M059J (cell line): ENCODE data around the gene ACSBG1. TPM values are rescaled to one million over a fixed set of nuclear protein-coding genes. Genes with fewer than 3 reads are reported as not detected.

Experiments
- DNase-seq: peaks from one replicate; pipeline ENCODE4 v3.0.0-alpha.2; 2012; ENCODE audit warnings: low read depth
- total RNA-seq: library from RNA; depleted of rRNA; stranded (reverse); fragments of >200 nt; shearing (Covaris generic); gene quantifications from 2 replicates; pipeline ENCODE4 v1.2.3, GENCODE V29; 2014; rRNA removed

Gene ACSBG1, protein sequence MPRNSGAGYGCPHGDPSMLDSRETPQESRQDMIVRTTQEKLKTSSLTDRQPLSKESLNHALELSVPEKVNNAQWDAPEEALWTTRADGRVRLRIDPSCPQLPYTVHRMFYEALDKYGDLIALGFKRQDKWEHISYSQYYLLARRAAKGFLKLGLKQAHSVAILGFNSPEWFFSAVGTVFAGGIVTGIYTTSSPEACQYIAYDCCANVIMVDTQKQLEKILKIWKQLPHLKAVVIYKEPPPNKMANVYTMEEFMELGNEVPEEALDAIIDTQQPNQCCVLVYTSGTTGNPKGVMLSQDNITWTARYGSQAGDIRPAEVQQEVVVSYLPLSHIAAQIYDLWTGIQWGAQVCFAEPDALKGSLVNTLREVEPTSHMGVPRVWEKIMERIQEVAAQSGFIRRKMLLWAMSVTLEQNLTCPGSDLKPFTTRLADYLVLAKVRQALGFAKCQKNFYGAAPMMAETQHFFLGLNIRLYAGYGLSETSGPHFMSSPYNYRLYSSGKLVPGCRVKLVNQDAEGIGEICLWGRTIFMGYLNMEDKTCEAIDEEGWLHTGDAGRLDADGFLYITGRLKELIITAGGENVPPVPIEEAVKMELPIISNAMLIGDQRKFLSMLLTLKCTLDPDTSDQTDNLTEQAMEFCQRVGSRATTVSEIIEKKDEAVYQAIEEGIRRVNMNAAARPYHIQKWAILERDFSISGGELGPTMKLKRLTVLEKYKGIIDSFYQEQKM
- total RNA-seq, result not detected in 2 replicates

DNA sequence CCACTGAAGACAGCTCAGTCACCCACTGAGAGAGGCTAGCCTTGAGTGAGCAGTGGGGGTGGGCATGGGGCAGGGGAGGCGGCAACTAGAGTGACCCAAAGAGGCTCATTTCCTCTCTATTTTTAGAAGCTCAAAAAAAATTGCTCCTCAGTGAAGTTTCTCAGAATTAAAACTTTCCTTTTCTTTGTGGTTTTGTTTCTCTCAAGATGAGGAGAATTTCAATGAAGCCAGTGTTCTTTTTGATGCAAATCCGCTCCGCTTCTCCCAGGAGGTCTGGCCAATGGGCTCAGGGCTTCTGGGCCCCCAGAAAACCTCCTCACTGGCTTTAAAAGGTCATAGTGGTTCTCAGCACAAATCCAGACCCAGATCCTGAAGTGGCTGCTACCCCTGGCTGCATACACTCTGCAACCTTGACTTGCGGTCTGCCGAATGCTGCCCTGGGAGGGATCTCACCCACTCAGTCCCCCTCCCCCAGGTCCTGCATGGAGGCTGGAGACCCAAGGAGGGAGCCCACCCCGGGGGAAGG is at the start of gene ACSBG1:
TSS of gene ACSBG1 (minus strand) at position 51 of the 526 bp plus-strand sequence. CDS start 64 bp downstream, outside the sequence.
- no peak for DNase-seq

DNA sequence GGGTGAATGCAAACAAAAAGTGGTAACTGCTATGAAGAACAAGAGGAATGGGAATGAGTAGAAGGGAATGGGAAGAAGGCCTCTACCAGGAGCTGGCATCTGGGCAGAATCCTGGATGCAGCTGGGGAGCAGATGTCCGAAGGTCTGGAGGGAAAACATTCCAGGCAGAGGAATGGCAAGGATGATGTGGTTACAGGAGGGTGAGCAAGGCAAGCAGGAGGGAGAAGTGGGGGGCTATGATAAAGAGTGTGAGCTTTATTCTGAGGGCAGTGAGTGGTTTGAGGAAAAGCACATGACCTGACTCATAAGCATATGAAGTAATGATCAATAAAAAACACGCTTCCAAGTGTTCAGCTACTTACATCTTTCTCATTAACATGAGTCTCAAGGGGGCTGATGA is 48.0 kb upstream of the ACSBG1 start:
- no peak for DNase-seq

DNA sequence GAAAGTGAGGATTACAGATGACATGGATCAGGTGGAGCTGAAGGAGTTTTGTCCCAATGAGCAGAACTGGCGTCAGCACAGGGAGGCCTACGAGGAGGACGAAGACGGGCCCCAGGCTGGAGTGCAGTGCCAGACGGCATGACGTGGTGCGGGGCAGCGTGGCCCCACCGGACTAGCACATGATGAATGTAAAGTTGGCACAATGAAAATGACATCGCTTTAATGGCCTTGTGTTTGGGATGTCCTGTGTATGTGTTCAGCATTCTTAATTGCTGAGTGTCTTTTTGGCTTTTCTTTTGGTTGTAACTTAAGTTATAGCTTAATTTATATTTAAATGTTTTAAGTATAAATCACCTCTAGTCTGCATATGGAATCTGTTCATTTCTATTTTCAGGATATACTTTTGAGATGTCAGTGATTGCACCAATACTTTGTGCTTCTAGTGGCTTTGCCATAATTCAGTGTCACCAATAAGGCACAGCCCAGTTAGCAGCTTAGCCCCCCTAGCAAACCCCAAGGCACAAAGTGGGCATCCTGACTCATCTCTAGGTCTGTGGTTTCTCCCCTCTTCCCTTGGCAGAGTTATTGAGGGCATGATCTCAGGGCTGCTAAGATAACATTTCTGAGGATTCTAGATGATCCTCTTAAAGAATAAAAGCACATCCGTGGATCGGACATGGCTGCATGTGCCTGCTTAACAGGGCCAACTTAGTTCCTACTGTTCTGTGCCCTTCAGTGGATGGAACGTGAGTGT is 46.1 kb upstream of the ACSBG1 start:
- no peak for DNase-seq

DNA sequence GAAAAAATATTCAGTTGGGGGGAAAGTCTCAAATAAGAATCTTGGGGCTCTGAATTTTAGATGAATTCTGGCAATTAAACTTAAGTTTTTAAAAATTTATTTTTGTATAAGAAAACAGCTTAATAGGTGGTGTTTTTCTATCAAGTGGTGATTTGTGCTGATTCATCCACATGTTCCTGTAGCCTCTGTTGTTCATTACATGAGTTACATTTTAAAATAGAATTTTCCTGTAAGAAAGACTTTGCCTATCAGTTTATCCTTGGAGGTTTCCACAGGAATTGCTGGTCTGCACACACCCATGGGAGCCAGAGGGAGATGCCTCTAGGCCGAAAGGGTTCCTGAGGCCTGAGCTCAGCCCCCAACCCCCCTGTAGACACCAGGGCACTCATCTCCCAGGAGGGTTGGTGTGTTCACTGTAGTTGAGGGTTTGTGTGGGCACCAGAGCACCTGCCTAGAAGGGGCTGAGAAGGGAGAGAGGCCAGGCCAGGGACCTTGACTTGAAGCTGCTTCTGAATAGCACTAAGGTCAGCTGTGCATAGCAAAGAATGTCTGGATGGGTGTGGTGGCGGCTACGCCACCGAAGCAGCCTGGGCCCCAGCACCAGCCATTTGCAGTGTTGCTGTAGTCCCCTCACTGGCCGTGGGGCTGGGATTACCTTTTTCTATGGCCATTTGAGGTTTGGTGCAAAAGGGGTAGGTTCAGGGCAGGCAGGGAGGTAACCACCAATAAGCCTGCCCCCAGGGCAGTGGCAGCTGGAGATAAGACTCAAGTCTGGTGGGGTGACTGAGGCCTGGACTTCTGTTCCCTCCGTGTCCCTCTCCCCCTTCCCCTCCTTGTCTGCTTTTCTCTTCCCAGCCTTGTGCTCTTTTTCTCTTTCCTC is 41.9 kb upstream of the ACSBG1 start:
- DNase-seq, result no peak

DNA sequence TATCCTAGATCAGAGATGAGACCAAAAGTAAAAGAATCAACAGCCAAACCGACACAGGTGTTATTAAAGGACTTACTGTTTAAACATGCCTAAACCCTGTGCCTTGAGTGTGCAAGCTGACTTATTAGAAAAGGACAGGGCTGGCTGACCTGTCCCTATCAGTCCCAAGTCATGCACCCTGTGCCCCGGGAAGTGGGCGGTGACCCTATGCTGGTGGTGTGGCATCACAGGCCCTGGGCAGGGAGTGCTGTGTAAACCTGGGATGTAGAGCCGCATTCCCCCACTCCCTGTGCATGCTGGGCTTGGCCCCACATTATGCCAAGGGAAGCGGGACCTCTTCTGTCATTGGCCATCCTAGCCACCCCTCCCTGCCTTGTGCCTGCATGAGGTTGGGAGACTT is 40.6 kb upstream of the ACSBG1 start:
- DNase-seq, result no peak

DNA sequence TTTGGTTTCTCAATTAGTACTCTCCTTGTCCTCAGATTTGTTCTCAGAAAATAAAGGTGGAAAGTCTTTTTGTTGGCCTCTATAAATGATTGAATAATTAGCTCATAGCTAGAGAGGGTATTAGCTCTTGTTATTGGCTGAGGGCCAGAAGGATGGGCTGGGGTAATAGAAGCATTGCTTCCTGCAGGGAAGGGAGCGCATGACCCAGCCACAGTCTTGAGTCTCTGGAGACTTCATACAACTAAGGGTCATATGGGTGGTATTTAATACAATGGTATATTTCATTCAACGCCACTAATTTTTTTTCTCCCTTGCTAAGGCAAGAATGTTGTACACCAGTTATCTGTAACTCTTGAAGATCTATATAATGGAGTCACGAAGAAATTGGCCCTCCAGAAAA is 38.4 kb upstream of the ACSBG1 start:
- no peak for DNase-seq

DNA sequence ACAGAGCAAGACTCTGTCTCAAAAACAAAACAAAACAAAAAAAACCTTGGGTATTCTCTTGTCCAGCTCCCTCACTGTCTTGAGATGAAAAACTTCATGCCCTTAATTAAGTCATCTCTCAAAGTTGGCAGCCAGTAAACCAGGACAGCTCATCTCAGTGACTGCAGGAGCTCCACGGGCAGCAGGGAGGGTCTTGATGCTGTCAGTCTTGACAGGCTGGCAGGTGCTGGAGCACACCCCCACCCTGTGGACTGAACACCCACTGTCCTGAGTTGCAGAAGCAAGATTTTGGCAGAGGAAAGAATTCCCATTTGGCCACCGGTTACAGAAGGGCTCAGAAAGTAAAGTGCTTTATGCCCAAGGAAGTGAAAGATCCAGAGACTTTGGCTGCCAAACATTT is 38.0 kb upstream of the ACSBG1 start:
- DNase-seq, result no peak

DNA sequence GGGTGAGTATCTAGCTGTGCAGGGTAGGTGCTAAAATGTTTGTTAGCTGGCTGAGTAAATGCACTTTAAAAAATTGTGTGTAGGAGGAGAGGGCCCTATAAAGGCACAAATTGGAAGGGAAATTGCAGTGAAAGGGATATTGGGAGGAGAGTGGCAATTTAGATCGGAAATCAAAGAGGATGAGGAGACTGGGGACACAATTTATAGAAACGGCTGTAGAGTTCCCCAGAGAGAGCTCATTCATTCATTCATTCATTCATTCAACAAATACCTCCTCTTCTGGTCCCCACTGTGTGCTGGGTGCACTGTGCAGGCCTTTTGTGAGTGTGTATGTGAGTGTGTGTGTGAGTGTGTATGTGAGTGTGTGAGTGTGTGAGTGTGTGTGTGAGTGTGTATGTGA is 32.4 kb upstream of the ACSBG1 start:
- DNase-seq, result no peak

DNA sequence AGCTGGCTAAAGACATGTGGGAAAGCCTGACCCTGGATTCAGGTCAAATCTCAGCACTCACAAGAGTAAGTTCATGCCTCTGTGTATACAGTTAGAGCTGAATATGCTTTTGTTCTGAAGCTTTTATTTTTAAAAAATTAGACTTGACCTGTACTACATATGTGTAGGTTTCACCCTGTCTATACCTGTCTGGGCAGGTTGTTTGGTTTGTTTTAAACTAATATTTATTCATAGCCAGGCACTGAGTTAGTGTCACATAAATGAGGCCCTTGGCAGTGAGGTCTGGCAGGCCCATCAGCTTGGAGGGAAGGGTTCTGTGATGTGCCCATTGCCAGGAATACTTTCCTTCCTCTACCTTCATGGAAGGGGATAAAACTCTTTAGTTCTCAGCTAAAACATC is 31.9 kb upstream of the ACSBG1 start:
- no peak for DNase-seq

DNA sequence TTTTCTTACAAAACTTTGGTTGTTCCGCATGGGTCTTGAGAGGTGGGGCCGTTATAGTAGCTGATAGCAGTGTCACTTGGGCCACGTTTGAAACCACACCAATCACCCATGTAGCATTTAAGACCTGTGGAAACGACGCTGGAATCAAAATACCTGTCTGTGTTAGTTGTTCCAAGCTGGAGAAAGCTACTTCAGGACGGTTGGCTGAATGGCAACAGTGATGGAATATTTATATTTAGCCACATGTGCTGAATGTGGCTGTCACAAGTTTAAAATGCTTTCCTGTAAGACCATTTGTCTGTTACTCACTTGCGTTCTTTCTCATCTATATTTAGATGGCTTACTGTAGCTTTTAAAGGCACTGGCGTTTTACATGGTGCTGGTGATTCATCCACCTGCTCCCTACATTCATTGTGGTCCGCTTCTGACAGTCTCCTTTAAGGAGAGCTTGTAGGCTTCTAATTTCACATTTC is 31.4 kb upstream of the ACSBG1 start:
- DNase-seq, result peak; percentile 33

DNA sequence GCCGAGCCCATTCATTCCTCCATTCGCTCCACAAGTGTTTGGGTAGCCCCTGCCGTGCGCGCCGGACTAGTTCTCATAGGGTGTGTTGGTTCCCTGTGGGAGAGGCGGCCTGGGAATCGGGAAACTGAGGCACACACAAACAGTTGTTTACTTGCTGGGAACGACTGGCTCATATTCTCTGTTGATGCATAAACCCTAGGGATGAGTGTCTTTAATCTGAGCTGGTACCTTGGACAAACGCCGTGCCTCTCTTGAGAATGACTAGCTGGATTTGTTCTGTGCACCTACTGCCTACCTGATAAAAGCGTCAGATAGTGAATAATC is 30.7 kb upstream of the ACSBG1 start:
- no peak for DNase-seq

DNA sequence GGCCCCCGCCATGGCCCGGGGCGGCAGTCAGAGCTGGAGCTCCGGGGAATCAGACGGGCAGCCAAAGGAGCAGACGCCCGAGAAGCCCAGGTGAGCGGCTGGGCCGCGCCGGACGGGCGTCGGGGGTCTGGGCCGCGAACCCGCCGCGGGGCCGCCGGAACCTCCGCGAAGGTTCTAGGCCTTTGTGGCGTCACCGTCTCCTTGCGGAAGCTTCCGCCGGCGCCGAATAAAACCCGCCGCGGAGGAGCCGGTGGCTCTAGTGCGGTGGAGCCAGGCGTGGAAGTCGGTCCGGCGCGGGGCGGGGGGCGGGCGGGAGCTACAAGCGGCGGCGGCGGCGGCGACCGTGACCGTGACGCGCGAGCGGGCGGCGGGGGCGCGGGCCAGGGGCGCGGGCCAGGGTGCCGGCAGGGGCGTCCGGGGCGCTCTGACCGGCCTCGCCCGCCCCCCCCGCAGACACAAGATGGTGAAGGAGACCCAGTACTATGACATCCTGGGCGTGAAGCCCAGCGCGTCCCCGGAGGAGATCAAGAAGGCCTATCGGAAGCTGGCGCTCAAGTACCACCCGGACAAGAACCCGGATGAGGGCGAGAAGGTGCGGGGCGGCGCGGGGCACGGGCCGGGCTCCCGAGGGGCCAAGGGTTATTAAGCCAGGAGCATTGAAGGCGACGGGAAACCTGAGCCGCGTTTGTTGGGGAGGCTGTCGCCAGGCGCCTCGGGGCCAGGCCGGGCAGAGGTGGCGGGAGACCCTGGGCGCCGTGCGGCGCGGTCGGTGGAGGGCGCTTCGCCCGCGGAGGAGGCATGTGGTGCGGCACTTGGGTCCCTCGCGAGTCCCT is 30.2 kb upstream of the ACSBG1 start, which contains the start of gene DNAJA4:
TSS of gene DNAJA4 (plus strand) at position 259 of the 833 bp plus-strand sequence. CDS start at position 461, 202 bp downstream.
- DNase-seq, result no peak

DNA sequence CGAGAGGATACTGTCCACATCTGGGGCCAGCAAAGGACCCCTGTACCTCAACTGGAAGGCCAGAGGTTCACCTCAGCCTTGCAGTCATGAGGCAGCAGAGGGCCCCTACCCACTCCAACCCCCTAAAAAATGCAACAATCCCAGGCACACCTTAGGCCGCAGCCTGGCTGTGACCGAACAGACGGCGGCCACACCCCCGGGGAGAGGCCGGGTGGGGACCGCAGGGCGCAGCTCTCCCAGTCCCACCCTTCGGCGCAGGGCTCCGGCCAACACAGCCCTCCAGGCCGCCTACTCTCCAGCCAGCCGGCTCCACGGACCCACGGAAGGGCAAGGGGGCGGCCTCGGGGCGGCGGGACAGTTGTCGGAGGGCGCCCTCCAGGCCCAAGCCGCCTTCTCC is 29.5 kb upstream of the ACSBG1 start:
- DNase-seq, result no peak

DNA sequence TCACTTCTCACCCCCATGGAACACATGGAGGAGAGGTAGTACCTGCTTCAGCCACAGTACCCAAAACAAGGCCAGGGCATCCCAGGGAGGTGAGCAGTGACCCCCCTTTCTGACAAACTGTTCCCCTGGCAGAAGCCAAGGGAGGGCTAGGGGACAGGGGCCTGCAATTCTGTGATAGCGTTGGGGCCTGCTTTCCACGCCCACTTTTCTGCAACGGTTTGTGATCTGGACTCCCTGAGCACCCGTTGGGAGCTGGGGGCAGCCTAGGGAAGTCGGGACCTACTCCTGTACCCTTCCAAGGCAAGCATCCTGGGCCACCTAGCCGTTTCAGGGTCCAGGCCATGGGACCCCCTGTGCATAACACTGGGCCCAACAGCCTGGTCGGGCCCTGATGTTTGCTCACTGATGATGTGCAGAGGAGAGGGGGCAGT is 29.0 kb upstream of the ACSBG1 start:
- no peak for DNase-seq

DNA sequence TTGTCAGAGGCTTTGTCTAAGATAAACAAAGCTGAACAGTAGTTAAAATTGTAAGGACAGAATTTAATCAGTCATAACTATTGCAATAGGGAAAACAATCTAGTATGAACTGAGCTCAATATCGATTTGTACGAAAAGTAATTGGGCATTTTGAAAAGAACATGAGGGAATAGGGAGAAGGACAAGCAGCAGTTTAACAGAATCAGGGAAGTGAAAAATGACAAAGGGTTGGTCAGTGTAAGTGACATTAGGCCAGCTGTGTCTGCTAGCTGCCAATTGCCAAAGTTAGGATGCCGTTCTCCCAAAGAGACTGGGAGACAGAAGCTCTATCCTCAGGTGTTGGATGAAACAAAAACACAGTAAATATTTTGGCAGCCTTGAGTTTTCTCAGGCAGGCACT is 26.7 kb upstream of the ACSBG1 start:
- no peak for DNase-seq

DNA sequence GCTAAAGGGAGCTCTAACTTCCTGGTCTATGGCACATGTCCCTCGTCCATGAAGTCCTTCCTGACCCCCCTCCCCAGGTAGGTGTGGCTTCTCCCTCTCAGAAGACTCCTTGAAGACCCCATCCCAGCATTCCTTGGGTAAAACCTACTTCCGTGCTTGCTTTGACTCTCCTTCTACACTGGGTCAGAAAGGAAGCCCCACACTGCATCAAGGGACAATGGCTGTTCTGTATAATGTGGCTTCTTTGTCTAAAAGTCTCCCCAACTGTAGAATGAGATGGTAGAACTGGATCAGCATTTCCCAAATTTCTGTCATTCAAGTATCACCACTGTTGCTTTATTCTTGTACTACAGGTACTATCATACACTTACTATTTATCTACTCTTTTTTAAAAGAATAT is 26.1 kb upstream of the ACSBG1 start:
- no peak for DNase-seq

DNA sequence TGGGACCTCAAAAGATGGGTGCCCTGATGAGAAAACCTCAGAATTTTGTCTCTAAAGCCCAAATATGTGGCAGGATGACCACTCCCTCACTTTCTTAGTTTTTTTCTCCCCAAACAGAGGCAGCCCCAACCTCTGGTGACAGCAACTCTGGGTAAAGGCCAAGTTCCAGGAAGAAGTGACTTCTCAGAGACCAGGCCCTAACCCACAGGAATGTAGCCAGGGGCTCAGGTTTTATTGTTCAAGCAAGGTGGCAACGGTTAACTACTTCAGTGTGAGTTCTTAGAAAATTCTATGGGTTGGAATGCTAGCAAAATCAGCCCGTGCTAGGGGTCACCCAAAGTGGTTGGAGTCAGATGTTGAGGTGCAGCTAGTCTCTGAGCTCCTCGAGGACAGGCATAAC is 24.9 kb upstream of the ACSBG1 start:
- peak; percentile 54 for DNase-seq

DNA sequence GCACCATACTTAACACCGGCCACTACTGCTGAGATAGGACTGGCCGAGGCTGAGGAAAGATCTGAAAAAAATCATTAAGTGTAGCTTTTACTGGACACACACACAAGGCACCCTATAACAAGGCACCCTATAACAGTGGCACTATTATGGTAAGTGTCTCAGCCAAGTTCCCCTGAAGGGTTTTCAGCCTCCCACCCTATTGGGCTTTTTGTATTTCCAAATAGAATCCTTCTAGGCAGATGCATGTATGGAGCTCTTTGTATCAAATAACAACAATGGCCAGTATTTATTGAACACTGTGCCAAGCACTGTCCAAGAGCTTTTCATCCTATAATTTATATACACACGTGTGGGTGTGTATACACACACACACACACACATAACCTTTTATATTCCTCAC is 23.3 kb upstream of the ACSBG1 start:
- DNase-seq, result no peak

DNA sequence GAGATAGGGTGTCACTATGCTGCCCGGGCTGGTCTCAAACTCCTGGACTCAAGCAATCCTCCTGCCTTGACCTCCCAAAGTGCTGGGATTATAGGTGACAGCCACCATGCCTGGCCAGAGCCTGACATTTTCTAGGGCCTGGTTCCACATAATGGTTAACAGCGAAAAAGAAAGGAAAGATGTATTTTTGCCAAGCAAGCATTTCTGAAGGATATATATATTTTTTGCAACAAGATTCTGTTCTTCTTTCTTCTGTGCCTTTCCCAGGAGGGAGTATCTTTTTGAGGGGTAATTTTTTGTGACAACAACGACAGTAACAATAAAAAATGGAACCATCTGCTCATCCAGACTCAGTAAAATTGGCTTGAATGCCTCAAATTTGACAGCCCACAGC is 21.7 kb upstream of the ACSBG1 start:
- no peak for DNase-seq

DNA sequence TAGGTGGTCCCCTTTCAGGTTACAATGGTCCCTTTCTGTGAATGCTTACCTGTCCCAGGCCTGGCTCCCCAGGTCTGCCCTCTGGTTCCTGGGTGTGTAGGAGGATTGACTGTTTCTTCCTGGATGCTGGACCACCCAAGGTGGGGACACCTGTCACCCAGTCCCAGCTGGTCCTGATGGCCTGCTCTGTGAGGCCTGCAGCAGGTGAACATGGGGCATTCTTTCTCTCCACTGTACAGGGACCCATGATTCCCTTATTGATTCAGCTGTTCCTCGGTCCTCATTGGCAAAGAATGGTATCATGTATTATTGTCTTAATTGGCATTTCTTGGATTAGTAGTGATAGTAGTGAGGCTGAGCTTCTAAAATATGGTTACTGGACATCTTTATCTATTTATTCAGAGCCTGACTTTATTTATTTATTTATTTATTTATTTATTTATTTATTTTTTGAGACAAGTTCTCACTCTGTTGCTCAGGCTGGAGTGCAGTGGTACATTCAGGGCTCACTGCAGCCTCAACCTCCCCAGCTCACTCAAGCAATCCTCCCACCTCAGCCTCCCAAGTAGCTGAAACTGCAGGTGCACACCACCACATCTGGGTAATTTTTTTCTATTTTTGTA is 21.2 kb upstream of the ACSBG1 start:
- no peak for DNase-seq
